H1 (cell line): ENCODE data around the gene ADAMTS14. TPM values are rescaled to one million over a fixed set of nuclear protein-coding genes. Genes with fewer than 3 reads are reported as not detected.

ENCODE experiments used
- ATF2 ChIP-seq: IDR thresholded peaks from 2 replicates; pipeline ENCODE4 v1.6.1; 2012; ENCODE audit warnings: low read length, inconsistent platforms
- EGR1 ChIP-seq: IDR thresholded peaks from 2 replicates; pipeline ENCODE4 v1.6.1; 2011; ENCODE audit warnings: low read depth, low read length, borderline replicate concordance
- HDAC6 ChIP-seq: IDR thresholded peaks from one replicate; pipeline ENCODE4 v1.7.1; 2012; ENCODE audit warnings: low read depth, mild to moderate bottlenecking, inconsistent platforms, low read length, moderate library complexity
- KDM5A ChIP-seq: fragments of 200-600 bp; IDR thresholded peaks from 2 replicates; pipeline ENCODE4 v1.7.1; 2012; ENCODE audit warnings: mild to moderate bottlenecking, low read length, inconsistent platforms, mixed read lengths
- NANOG ChIP-seq: IDR thresholded peaks from 2 replicates; pipeline ENCODE4 v1.6.1; 2011; ENCODE audit warnings: low read length, low read depth, mild to moderate bottlenecking, inconsistent platforms; ENCODE audit not compliant: insufficient read depth, poor library complexity, severe bottlenecking
- POLR2A ChIP-seq, 2 experiments: IDR thresholded peaks; 1 replicate in 1 of 2; 2 replicates in 1 of 2; pipeline ENCODE4 v1.6.1; 2011; ENCODE audit warnings: low read depth in 2 of 2, low read length in 2 of 2, mild to moderate bottlenecking in 2 of 2; ENCODE audit errors: control extremely low read depth in 1 of 2
- RBBP5 ChIP-seq: IDR thresholded peaks from 2 replicates; pipeline ENCODE4 v1.7.1; 2012; ENCODE audit warnings: low read depth, mild to moderate bottlenecking, inconsistent platforms, low read length, moderate library complexity, borderline replicate concordance
- RFX5 ChIP-seq: IDR thresholded peaks from 2 replicates; pipeline ENCODE4 v1.6.1; 2011; ENCODE audit warnings: low read depth, low read length, improper control_type of control experiment, borderline replicate concordance
- polyA plus RNA-seq, 7 experiments: library from polyadenylated mRNA; depleted of rRNA in 3 of 7; stranded (reverse) in 5 of 7; unstranded in 2 of 7; fragments of >200 nt in 5 of 7; fragments of 200-250 nt in 2 of 7; gene quantifications; 1 replicate in 5 of 7; 2 replicates in 1 of 7; 4 replicates in 1 of 7; pipeline versions ENCODE4 v1.2.1 to v1.2.3, GENCODE V29; 2011 to 2013; ENCODE audit warnings: missing spikeins in 2 of 7, mixed read lengths in 2 of 7
- total RNA-seq: library from RNA; stranded (reverse); fragmentation: NEBNext Ultra II Directional; extraction: Animal tissue kit (Norgen Biotek cat#: 25700); gene quantifications from 2 replicates; pipeline ENCODE4 v1.2.1, GENCODE V29; 2021

Gene ADAMTS14
- total and polyA plus RNA-seq, 2 of the 8 experiments (the other 6 are each of a cell fraction or from before 2014, with no cell fraction given) = 2.0 to 2.3 TPM

- TF ChIP-seq KDM5A = no peak
- no peak for TF ChIP-seq EGR1
- no peak for TF ChIP-seq HDAC6
- no peak for TF ChIP-seq RFX5
- TF ChIP-seq ATF2 = no peak
- TF ChIP-seq RBBP5 = no peak
- no peak for TF ChIP-seq POLR2A (IDR thresholded peaks at IDR 0.05; ENCODE audit: control extremely low read depth in 1 of 2, low read depth in 2 of 2, low read length in 2 of 2)
- TF ChIP-seq NANOG = no peak
These were observed 79.7 kb downstream of the ADAMTS14 start (continued) for GRCh38 chr10:70751991-70752390.
